ENCODE data around the gene XAGE5. TPM values are rescaled to one million over a fixed set of nuclear protein-coding genes. Genes with fewer than 3 reads are reported as not detected.
"Not testable (repeated sequence)": the region's sequence is repeated elsewhere in the genome, so short reads cannot be mapped to it uniquely, and the experiment has no call there.

XAGE5 gene, protein sequence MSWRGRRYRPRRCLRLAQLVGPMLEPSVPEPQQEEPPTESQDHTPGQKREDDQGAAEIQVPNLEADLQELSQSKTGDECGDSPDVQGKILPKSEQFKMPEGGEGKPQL
- total RNA-seq, result not detected

DNA sequence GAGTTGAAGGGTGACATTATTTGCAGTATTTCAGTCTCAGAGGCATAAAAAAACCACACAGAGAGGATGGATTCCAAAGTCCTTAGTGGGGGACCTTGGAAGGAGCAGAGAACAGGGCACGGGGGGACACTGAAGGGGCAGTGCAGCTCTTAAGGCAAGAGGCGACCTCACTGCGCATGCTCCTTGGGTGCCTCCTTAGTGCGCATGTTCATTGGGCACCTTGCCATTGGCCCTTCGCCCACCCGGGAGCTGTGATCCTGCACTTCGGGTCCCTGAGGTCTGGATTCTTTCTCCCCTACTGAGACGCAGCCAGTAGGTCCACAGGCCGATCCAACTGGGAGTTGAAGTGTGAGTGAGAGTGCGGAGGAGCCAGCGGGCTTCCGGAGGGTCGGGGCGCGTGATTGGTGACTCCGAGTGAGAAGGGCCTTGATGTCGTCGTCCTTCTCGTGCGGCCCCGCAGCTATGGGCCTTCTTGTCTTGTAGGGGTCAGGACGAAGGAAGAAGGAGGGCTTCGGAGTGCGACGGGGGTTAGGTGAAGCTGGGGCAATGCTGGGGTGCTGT, at the start of gene XAGE5:
Gene XAGE5 (plus strand): TSS at position 223 of the 561 bp plus-strand sequence. CDS start 1,280 bp downstream, outside the sequence.
- no peak for FAIRE-seq
- DNase-seq (ENCODE audit: low spot score in 2 of 2), result no peak

DNA sequence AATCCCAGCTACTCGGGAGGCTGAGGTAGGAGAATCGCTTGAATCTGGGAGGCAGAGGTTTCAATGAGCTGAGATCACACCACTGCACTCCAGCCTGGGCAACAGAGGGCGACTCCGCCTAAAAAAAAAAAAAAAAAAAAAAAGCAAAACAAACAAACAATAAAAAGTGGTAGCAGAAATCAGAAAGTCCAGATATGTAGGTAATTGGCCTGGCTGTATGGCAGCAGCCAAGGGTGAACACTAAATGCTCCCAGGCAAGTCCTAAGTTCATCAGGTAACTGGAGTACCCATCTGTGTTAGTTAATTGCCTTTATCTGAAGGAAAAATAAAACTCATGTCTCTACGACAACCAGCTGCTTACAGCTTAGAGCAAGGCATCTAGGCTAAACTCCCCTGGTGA, 45.1 kb upstream of the XAGE5 start:
- FAIRE-seq; DNase-seq (ENCODE audit: low spot score in 2 of 2): not testable (repeated sequence)

DNA sequence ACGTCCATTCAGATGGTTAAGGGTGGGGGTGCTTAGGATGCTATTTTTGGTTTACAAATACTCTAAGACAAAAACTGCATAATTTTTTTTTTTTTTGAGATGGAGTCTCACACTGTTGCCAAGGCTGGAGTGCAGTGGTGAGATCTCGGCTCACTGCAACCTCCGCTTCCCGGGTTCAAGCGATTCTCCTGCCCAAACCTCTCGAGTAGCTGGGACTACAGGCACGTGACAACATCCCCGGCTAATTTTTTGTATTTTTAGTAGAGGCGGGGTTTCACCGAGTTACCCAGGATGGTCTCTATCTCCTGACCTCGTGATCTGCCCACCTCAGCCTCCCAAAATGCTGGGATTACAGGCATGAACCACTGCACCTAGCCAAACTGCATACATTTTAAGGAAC, 37.6 kb upstream of the XAGE5 start:
- FAIRE-seq, result not testable (repeated sequence)

DNA sequence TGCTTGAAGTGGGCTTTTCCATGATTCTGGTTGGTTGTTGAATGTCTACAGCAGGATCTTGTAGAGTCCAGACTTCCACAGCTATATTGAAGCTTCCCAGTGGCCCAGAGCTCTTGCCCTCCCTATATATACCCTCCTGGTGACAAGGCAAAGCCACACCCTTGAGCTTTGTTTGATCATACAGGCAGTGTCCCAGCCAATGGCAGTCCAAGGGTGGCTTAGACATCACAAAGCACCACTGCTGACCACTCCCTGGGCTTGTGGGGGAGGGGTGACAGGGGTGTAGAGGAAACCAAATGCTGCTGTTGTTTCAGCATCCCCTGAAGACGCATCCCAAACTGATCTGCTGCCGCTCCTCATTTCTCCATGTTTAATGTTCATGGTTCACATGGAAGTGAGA, 13.8 kb upstream of the XAGE5 start, which contains the start of gene SPANXN5:
Gene SPANXN5 (minus strand): TSS at position 101 of the 400 bp plus-strand sequence. CDS start 79 bp downstream, at position 22.
- not testable (repeated sequence) for FAIRE-seq; DNase-seq (ENCODE audit: low spot score in 2 of 2)

More for the DNA sequence above, 37.6 kb upstream of the XAGE5 start:
- not testable (repeated sequence) for DNase-seq (ENCODE audit: low spot score in 2 of 2)

DNA sequence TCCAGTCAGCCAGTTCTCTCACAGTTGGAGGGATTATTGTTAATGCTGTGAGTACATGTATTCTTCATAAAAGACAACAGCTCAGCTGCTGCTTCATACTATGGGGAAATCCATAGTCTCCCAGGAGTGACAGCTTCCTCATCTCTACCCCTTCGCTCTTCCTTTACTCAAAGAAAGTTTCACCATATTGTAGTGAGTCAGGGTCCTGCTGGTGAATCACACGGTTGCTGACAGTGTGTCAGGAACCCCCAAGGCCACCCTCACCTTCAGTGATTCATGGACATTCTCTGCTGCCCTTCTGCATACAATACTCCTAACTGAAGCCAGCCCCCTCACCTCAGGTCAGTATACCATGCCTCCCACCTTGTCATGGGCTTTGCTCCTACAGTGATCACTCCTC, 6.2 kb upstream of the XAGE5 start:
- FAIRE-seq; DNase-seq (ENCODE audit: low spot score in 2 of 2): not testable (repeated sequence)

DNA sequence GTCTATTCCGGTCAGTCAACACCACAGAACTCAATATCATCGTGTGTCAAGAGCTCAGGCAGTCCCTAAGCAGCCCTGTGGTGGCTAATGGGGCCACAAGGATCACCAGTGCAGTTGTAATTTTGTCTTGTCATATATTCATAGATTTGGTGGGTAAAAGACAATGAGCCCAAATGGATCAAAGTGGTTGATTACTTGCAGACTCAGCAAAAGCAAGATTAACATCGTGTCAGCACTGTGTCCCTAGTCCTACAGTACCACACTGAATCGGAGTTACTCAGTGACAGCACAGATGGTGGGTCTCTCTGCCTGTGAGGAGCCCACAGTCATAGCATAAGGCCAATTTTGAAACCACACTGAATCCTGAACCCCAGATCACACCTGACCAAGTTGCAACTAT, 8.7 kb downstream of the XAGE5 start:
- FAIRE-seq, result no peak
- DNase-seq (ENCODE audit: low spot score in 2 of 2), result no peak

DNA sequence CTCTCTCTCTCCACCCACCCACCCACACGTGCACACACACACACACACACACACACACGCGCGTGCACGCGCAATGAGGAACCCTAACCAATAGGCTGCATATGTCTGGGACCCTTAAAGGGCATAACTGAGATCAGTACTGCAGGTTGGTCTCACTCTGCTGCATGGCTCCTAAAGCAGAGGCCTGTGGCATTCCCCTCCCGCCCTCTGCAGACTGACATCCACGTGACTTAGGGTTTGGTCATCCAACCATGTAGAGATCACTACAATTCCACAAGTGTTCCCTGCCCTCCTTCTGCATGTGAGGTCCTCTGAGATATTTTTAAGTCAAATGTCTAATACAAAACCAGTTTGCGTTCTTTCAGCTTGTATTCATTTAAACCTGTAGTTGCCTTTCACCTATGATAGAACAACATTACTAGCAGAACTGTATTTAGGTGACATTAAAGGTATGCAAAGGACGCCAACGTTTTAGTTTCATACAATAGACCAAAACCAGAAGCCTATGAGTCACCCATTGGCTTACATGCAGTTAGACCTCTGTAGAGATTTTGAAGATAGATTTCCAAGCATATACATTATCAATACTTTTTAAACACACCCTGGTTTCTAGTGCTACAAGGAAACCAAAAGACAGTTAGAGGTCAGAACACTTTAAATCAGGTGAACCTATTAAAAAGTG, 10.1 kb downstream of the XAGE5 start:
- FAIRE-seq (no peak), DNase-seq (ENCODE audit: low spot score in 2 of 2) (no peak)

DNA sequence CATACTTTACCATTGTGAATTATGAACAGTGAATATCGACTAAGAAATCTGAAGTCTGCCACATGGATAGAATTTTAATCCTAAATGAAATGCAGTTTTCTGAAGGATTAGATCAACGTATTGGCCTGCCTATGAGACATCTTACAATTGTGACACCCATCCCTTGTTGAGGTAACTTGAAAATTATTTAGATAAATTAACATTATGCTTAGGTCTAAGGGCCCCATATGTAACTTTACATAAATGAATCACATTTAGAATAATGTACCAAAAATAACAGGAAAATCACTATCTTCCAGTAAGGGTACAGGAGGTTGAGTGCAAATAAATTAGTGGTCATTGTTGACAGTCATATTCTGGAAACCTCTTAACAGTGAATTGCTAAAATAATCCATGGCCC, 13.5 kb downstream of the XAGE5 start:
- no peak for DNase-seq (ENCODE audit: low spot score in 2 of 2)
- no peak for FAIRE-seq

DNA sequence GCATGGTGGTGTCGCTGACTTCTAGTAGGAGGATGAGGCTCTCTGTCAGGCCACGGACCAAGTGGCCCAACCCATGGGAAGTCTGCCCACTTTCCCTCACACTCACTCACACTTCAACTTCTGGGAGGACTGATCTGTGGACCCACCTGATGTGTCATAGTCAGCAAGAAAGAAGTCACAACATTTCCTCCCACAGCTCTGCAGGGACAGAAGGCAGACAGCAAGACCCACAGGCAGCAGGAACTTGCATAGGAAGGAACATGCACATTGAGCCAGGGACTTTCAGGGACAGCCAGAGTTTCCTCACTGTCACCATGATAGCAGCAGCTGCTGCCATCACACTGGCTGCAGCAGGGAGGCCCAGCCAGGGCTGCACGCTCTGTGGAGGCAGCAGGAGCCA, 19.5 kb downstream of the XAGE5 start:
- DNase-seq (ENCODE audit: low spot score in 2 of 2) (no peak), FAIRE-seq (no peak)

DNA sequence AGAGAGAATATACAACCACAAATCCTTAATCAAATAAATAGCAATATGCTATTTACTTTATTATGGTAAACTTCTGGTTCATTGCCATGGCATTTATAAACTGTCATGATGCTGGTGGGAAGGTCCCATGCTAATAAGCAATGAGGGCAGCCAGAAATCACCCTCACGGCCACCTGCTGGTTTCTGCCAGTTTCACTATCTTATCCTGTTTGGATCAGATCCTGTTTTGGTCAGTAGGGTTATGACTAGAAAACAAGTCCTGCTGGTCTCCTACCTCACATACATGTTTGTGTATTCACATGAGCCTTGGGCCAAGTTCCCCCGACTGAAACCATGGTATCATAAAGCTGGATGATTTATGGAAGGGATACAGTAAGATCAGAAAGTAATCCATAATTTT, 28.1 kb downstream of the XAGE5 start:
- FAIRE-seq (no peak), DNase-seq (ENCODE audit: low spot score in 2 of 2) (no peak)

DNA sequence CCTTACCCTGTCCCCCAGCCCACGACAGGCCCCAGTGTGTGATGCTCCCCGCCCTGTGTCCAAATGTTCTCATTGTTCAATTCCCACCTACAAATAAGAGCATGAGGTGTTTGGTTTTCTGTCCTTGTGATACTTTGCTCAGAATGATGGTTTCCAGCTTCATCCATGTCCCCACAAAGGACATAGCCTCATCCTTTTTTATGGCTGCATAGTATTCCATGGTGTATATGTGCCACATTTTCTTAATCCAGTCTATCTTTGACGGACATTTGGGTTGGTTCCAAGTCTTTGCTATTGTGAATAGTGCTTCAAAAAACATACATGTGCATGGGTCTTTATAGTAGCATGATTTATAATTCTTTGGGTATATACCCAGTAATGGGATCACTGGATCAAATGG, 32.5 kb downstream of the XAGE5 start:
- FAIRE-seq; DNase-seq (ENCODE audit: low spot score in 2 of 2): not testable (repeated sequence)

DNA sequence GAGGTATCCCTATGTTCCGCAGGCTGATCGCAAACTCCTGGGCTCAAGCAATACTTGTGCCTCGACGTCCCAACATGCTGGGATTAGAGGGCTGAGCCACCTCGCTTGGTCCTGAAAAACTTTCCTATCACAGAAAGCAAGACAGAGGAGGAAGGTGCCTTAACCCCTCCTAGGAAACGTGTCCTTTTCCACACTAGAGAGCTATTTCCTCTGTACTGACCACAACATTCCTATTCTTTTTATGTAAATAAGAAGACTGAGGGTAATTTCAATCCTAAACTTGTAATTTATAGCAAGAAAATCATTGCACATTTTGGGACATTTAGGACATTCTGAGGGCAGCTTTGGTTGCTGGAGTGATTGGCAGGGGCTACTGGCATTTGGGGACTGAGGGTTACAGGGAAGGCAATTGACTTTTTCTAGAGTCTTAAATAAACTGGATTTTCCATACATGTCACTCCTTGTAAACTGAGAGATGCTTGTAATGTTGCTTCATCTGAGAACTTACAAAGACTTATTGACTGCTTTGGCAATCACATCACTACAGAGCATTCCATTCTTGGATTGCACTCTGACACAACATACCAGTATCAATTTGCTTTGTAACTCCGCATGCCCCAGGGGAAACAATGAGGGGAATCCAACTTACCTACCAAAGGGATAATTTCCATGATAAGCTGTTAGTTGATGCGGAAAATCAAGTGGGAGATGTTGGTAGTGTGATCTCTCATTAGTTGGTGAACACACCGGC, 41.2 kb downstream of the XAGE5 start:
- DNase-seq (ENCODE audit: low spot score in 2 of 2), result no peak
- FAIRE-seq, result no peak

DNA sequence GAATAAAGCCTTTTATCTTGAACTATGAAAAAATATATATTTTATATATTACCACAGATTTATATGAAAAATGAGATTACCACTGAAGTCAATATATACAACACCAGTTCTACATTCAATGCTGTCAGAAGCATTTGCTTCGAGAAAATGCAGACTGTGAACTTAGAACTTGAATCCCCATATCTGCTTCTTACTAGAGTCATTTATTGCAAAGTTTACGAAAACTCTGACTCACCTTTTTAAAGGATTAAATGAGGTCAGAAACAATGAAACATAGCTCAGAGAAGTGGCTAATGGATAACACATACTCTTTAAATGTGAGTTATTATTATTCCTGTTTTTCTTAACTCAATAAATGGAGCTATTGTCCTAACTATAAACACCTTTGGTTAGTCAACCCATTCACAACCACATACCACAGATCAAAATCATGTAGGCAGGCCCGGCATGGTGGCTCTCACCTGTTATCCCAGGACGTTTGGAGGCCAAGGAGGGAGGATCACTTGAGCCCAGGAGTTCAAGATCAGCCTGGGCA, 46.0 kb downstream of the XAGE5 start:
- FAIRE-seq; DNase-seq (ENCODE audit: low spot score in 2 of 2): not testable (repeated sequence)

DNA sequence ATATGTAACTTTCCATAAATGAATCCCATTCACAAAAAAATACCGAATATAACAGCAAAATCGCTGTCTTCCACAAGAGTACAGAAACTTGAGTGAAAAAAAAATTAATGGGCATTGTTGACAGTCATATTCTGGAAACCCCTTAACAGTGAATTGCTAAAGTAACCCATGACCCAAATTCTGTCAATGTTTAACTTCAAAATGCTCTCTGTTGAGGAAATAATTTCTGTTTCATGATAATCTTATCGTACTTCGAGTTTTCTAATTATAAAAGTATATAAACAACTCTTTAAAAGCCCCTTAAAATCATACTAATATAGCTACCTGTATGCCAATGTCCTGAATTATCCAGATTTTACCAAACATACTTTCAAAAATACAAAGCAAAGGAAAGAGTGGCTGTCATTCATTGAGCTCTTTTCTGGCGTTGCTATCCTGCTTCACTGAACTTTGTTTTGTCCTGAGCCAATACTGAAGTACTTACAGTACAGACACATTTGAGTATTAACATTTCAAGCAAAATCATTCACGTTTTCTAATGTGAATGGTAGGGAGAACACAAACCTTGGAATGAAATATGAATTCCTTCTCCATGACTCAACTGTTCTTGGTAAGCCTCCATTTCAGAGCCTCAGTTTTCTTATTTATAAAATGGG, 54.4 kb downstream of the XAGE5 start:
- FAIRE-seq, result no peak
- no peak for DNase-seq (ENCODE audit: low spot score in 2 of 2)

Small RNA genes within 50 kb of the gene (small RNA-seq; reads per million reads assigned to genes)
- not detected for gene AC244505.6
- gene AC244505.7, result not detected

Other genes with a start within 250 kb of the XAGE5 start
- gene SSX7, start 156.4 kb upstream of the XAGE5 start, total RNA-seq, result not detected
- gene SSX2, start 104.1 kb upstream of the XAGE5 start, total RNA-seq, result not detected
- gene SSX2B, start 60.0 kb upstream of the XAGE5 start, total RNA-seq, result not detected
- not detected for gene SPANXN5, start 13.9 kb upstream of the XAGE5 start, total RNA-seq
- not detected for gene XAGE3, start 56.8 kb downstream of the XAGE5 start, total RNA-seq
- gene FAM156B, start 86.0 kb downstream of the XAGE5 start, total RNA-seq, result 22.0 TPM
- gene FAM156A, start 147.2 kb downstream of the XAGE5 start, total RNA-seq, result 6.5 TPM
- gene GPR173, start 237.5 kb downstream of the XAGE5 start, total RNA-seq, result 21.2 TPM